Fibroblast of lung (primary cell): ENCODE measurements around the gene PRG3. TPM values are rescaled to one million over a fixed set of nuclear protein-coding genes. Genes with fewer than 3 reads are reported as not detected.
A peak's percentile ranks its signal among the peaks of the same experiment; 100 is the strongest.

Source experiments
- DNase-seq, 2 donors: peaks; one replicate each; pipeline versions ENCODE4 v3.0.0 to v3.0.0-alpha.2; 2010; ENCODE audit warnings: low read depth in 2 of 2
- H2AFZ ChIP-seq: 2 replicates; pipeline ENCODE4 v1.5.1; 2012; ENCODE audit warnings: low read length, control low read depth, inconsistent platforms
- H3K27ac ChIP-seq: 2 replicates; pipeline ENCODE4 v1.5.1; 2011; ENCODE audit warnings: low read length, control low read depth; ENCODE audit not compliant: insufficient read depth
- H3K27me3 ChIP-seq: 2 replicates; pipeline ENCODE4 v1.5.1; 2011; ENCODE audit warnings: mild to moderate bottlenecking, low read length; ENCODE audit not compliant: control insufficient read depth, insufficient read depth
- H3K36me3 ChIP-seq: 2 replicates; pipeline ENCODE4 v1.5.1; 2011; ENCODE audit warnings: low read length; ENCODE audit not compliant: control insufficient read depth, insufficient read depth
- H3K4me1 ChIP-seq: 2 replicates; pipeline ENCODE4 v1.5.1; 2011; ENCODE audit warnings: low read length; ENCODE audit not compliant: control insufficient read depth, insufficient read depth; ENCODE audit errors: extremely low read depth
- H3K4me2 ChIP-seq: 2 replicates; pipeline ENCODE4 v1.5.1; 2011; ENCODE audit warnings: low read length, control low read depth; ENCODE audit not compliant: insufficient read depth; ENCODE audit errors: extremely low read depth
- H3K4me3 ChIP-seq, 4 experiments: fragments of 200-600 bp in 1 of 4; sonication (generic) in 1 of 4; replicated peaks in 1 of 4; 2 replicates each; pipeline ENCODE4 v1.5.1; 2011 to 2016; ENCODE audit warnings: low read length in 4 of 4, low read depth in 3 of 4, mild to moderate bottlenecking in 3 of 4, control low read depth in 2 of 4, inconsistent platforms in 1 of 4, mixed read lengths in 1 of 4; ENCODE audit not compliant: insufficient read depth in 1 of 4; ENCODE audit errors: control extremely low read depth in 1 of 4
- H3K79me2 ChIP-seq: 2 replicates; pipeline ENCODE4 v1.5.1; 2012; ENCODE audit warnings: mild to moderate bottlenecking, low read length, inconsistent platforms; ENCODE audit not compliant: control insufficient read depth, insufficient read depth
- H3K9ac ChIP-seq: 2 replicates; pipeline ENCODE4 v1.5.1; 2011; ENCODE audit warnings: mild to moderate bottlenecking, low read length, control low read depth; ENCODE audit not compliant: insufficient read depth
- H3K9me3 ChIP-seq: 2 replicates; pipeline ENCODE4 v1.5.1; 2012; ENCODE audit warnings: low read depth, low read length; ENCODE audit not compliant: control insufficient read depth, insufficient read depth
- H4K20me1 ChIP-seq: 2 replicates; pipeline ENCODE4 v1.5.1; 2011; ENCODE audit warnings: low read length; ENCODE audit not compliant: control insufficient read depth, insufficient read depth; ENCODE audit errors: extremely low read depth
- CTCF ChIP-seq, 2 donors: IDR thresholded peaks in 1 of 2; conservative IDR thresholded peaks in 1 of 2; 1 replicate in 1 of 2; 2 replicates in 1 of 2; pipeline ENCODE4 v1.5.1; 2011 to 2012; ENCODE audit warnings: low read length in 2 of 2, control low read depth in 1 of 2, inconsistent platforms in 1 of 2, low read depth in 1 of 2, mild to moderate bottlenecking in 1 of 2
- EZH2 ChIP-seq: IDR thresholded peaks from 2 replicates; pipeline ENCODE4 v1.5.1; 2012; ENCODE audit warnings: low read length, control low read depth, mild to moderate bottlenecking; ENCODE audit errors: missing control alignments
- polyA plus RNA-seq, 2 donors: library from polyadenylated mRNA; depleted of rRNA in 1 of 2; stranded (reverse) in 1 of 2; unstranded in 1 of 2; fragments of >200 nt; gene quantifications; 2 replicates each; pipeline ENCODE4 v1.2.1, GENCODE V29; 2011 to 2012; ENCODE audit warnings: missing spikeins in 1 of 2
- total RNA-seq: library from RNA; depleted of rRNA; stranded (reverse); fragments of >200 nt; gene quantifications from 2 replicates; pipeline ENCODE4 v1.2.1, GENCODE V29; 2014

The PRG3 gene
- total and polyA plus RNA-seq, 2 donors (not counting 1 experiment from before 2014, with no cell fraction given): not detected

GRCh38 chr11:57424137-57424791, 43.3 kb upstream of the PRG3 start:
- H3K79me2 ChIP-seq: peaks cover 10% of the 10 kb centered on the region
- no peaks in the 10 kb centered on the region for H3K9me3 ChIP-seq
- H3K9ac ChIP-seq: no peak overlapping the region
- no peaks in the 10 kb centered on the region for H4K20me1 ChIP-seq
- no peak for DNase-seq
- H3K36me3 ChIP-seq: peaks cover 10% of the 10 kb centered on the region
- H3K4me1 ChIP-seq: peaks cover 40% of the 10 kb centered on the region
- H3K27me3 ChIP-seq: no peaks in the 10 kb centered on the region
- H2AFZ ChIP-seq: no peak overlapping the region
- no peak overlapping the region for H3K4me2 ChIP-seq
- TF ChIP-seq EZH2: no peak
- TF ChIP-seq CTCF (conservative IDR thresholded peaks at IDR 0.05 in 1 of 2, IDR thresholded peaks at IDR 0.05 in 1 of 2; ENCODE audit: low read depth in 1 of 2, low read length in 2 of 2): no peak
- peak overlapping the region; percentile 97 for H3K27ac ChIP-seq
- peak overlapping the region in 2 of 4 experiments; percentile 38 to 62 for H3K4me3 ChIP-seq

GRCh38 chr11:57422669-57423068, 41.7 kb upstream of the PRG3 start:
- Histone ChIP-seq H3K27ac (no peak overlapping the region), H2AFZ (no peak overlapping the region), H3K4me2 (no peak overlapping the region), H3K9me3 (no peaks in the 10 kb centered on the region), H3K27me3 (no peaks in the 10 kb centered on the region), H3K4me1 (peaks cover 31% of the 10 kb centered on the region), H3K4me3 (no peak overlapping the region), H3K36me3 (peaks cover 10% of the 10 kb centered on the region), H3K79me2 (peaks cover 10% of the 10 kb centered on the region), H3K9ac (no peak overlapping the region), H4K20me1 (no peaks in the 10 kb centered on the region)
- no peak for DNase-seq
- TF ChIP-seq CTCF (conservative IDR thresholded peaks at IDR 0.05 in 1 of 2, IDR thresholded peaks at IDR 0.05 in 1 of 2; ENCODE audit: low read depth in 1 of 2, low read length in 2 of 2) (no peak), EZH2 (no peak)

GRCh38 chr11:57421805-57422204, 40.9 kb upstream of the PRG3 start:
- H3K9ac ChIP-seq: no peak overlapping the region
- peaks cover 10% of the 10 kb centered on the region for H3K79me2 ChIP-seq
- no peak overlapping the region for H3K4me3 ChIP-seq
- no peaks in the 10 kb centered on the region for H3K27me3 ChIP-seq
- no peak overlapping the region for H2AFZ ChIP-seq
- DNase-seq: no peak
- TF ChIP-seq CTCF (conservative IDR thresholded peaks at IDR 0.05 in 1 of 2, IDR thresholded peaks at IDR 0.05 in 1 of 2; ENCODE audit: low read depth in 1 of 2, low read length in 2 of 2) (no peak), EZH2 (no peak)
- peaks cover 10% of the 10 kb centered on the region for H3K36me3 ChIP-seq
- H4K20me1 ChIP-seq: no peaks in the 10 kb centered on the region
- H3K27ac ChIP-seq: no peak overlapping the region
- no peak overlapping the region for H3K4me2 ChIP-seq
- H3K9me3 ChIP-seq: no peaks in the 10 kb centered on the region
- H3K4me1 ChIP-seq: peaks cover 28% of the 10 kb centered on the region
